Measurements from ENCODE around the gene GDF10.

Gene GDF10

DNA sequence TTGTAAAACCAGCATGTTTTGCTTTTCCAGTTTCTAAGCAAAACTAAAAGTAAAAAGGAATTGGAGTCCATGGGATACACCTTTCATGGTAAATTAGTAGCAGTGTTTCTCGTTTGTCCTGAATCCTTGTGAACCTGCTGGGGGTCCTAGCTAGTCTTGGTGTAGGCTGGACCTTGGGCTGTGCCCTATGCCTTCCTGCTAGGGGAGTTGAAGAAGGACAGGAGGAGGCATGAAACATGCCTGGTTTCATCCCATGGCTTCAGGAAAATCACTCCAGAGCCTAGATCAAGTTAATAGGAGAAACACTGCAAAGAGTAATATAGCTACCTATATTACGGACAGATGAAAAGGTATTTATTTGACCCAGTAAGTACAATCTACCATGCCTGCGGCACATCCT lies 41.1 kb upstream of the GDF10 start:
- Histone ChIP-seq H3K9me2 (replicated peaks; ENCODE audit: insufficient read depth, low read length) (no peaks in the 10 kb centered on the region), H3K9me3 (replicated peaks; ENCODE audit: insufficient read depth, low read length) (no peaks in the 10 kb centered on the region), H3K27me3 (replicated peaks; ENCODE audit: insufficient read depth, low read length) (no peaks in the 10 kb centered on the region), H3K4me3 (ENCODE audit: low read length) (no peak overlapping the region), H3K4me1 (ENCODE audit: low read length) (peaks cover 18% of the 10 kb centered on the region), H3K9ac (ENCODE audit: low read length) (no peak overlapping the region), H4K20me1 (ENCODE audit: insufficient read depth, low read length) (no peaks in the 10 kb centered on the region), H3K36me3 (replicated peaks; ENCODE audit: insufficient read depth, low read length) (no peaks in the 10 kb centered on the region), H3F3A (ENCODE audit: insufficient read depth, low read length) (no peaks in the 10 kb centered on the region; the same call in 1 of the 2 replicates), H3K27ac (ENCODE audit: low read length) (no peak overlapping the region), H2AFZ (ENCODE audit: low read length) (no peak overlapping the region), H3K4me2 (ENCODE audit: low read depth, low read length) (no peak overlapping the region), H3K79me2 (ENCODE audit: low read length) (no peaks in the 10 kb centered on the region)
- no peak for TF ChIP-seq EZH2 (optimal IDR thresholded peaks at IDR 0.05; ENCODE audit: low read depth, low read length)
- TF ChIP-seq EZH2phosphoT487 (IDR thresholded peaks at IDR 0.05; ENCODE audit: low read length) = no peak
- TF ChIP-seq, protein P1, sequence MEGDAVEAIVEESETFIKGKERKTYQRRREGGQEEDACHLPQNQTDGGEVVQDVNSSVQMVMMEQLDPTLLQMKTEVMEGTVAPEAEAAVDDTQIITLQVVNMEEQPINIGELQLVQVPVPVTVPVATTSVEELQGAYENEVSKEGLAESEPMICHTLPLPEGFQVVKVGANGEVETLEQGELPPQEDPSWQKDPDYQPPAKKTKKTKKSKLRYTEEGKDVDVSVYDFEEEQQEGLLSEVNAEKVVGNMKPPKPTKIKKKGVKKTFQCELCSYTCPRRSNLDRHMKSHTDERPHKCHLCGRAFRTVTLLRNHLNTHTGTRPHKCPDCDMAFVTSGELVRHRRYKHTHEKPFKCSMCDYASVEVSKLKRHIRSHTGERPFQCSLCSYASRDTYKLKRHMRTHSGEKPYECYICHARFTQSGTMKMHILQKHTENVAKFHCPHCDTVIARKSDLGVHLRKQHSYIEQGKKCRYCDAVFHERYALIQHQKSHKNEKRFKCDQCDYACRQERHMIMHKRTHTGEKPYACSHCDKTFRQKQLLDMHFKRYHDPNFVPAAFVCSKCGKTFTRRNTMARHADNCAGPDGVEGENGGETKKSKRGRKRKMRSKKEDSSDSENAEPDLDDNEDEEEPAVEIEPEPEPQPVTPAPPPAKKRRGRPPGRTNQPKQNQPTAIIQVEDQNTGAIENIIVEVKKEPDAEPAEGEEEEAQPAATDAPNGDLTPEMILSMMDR (IDR thresholded peaks at IDR 0.05; ENCODE audit: low read length) = no peak
- DNase-seq = no peak

DNA sequence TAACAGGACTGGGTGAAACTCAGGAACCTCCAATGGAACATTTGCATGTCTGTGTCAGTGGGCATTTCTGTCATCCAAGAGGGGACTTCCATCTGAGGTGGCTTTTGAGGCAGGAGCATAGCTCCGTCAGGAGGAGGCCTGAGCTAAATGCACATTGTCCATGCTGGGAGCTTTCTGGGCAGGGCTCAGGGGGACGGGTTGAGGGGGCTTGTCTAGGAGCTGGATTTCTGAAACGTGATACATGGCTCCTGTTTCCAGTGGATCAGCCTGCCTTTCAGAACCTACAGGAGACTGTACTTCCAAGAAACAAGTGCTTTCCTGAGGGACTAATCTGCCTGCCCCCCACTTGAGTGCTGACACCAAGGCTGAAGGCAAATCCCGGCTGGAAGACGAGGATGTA lies 40.5 kb upstream of the GDF10 start:
- Histone ChIP-seq H3K4me1 (ENCODE audit: low read length) (peaks cover 18% of the 10 kb centered on the region), H3K9me2 (replicated peaks; ENCODE audit: insufficient read depth, low read length) (no peaks in the 10 kb centered on the region), H3K9ac (ENCODE audit: low read length) (no peak overlapping the region), H3K79me2 (ENCODE audit: low read length) (no peaks in the 10 kb centered on the region), H4K20me1 (ENCODE audit: insufficient read depth, low read length) (no peaks in the 10 kb centered on the region), H3K9me3 (replicated peaks; ENCODE audit: insufficient read depth, low read length) (no peaks in the 10 kb centered on the region), H3K4me3 (ENCODE audit: low read length) (no peak overlapping the region), H3K4me2 (ENCODE audit: low read depth, low read length) (no peak overlapping the region), H3F3A (ENCODE audit: insufficient read depth, low read length) (no peaks in the 10 kb centered on the region; the same call in 1 of the 2 replicates), H3K36me3 (replicated peaks; ENCODE audit: insufficient read depth, low read length) (no peaks in the 10 kb centered on the region), H3K27me3 (replicated peaks; ENCODE audit: insufficient read depth, low read length) (no peaks in the 10 kb centered on the region), H3K27ac (ENCODE audit: low read length) (no peak overlapping the region), H2AFZ (ENCODE audit: low read length) (no peak overlapping the region)
- TF ChIP-seq, protein P1 (IDR thresholded peaks at IDR 0.05; ENCODE audit: low read length) = no peak
- TF ChIP-seq EZH2phosphoT487 (IDR thresholded peaks at IDR 0.05; ENCODE audit: low read length) = no peak
- TF ChIP-seq EZH2 (optimal IDR thresholded peaks at IDR 0.05; ENCODE audit: low read depth, low read length) = no peak
- no peak for DNase-seq

DNA sequence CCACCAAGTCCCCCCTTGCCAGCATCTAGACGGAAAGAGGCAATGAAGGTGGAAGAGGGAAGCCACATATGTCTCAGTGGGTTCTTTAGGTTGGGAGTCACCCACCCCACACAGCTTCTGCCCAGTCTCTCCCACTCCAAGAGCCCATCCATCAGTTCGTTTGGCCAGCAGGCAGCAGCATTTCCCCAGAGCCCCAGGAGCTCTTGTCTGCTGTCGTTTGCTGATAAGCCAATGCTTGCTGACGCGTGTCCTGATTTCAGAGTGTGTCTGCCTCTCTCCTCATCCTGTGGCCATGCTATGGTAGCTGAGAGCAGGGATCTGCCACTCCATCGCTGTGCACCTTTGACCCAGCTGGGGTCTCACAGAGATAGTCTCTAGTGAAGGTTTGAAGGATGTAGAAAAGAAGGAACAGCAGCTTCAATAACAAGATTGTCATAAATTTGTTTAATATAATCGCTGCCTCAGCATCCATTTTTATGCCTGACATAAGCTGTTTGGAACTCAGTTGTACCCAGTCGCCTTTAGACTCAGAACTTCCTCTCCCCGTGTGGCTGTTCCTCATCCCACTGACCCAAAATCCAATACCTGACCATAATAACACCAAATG lies 39.4 kb upstream of the GDF10 start:
- Histone ChIP-seq H3K36me3 (replicated peaks; ENCODE audit: insufficient read depth, low read length) (no peaks in the 10 kb centered on the region), H3K4me3 (ENCODE audit: low read length) (no peak overlapping the region), H3K4me2 (ENCODE audit: low read depth, low read length) (peak overlapping the region; percentile 22; the same call in 1 of the 2 replicates), H3K9me2 (replicated peaks; ENCODE audit: insufficient read depth, low read length) (no peaks in the 10 kb centered on the region), H3K27me3 (replicated peaks; ENCODE audit: insufficient read depth, low read length) (no peaks in the 10 kb centered on the region), H3F3A (ENCODE audit: insufficient read depth, low read length) (no peaks in the 10 kb centered on the region; the same call in 1 of the 2 replicates), H3K9me3 (replicated peaks; ENCODE audit: insufficient read depth, low read length) (no peaks in the 10 kb centered on the region), H3K4me1 (ENCODE audit: low read length) (peaks cover 18% of the 10 kb centered on the region), H4K20me1 (ENCODE audit: insufficient read depth, low read length) (no peaks in the 10 kb centered on the region), H2AFZ (ENCODE audit: low read length) (no peak overlapping the region), H3K79me2 (ENCODE audit: low read length) (no peaks in the 10 kb centered on the region), H3K9ac (ENCODE audit: low read length) (no peak overlapping the region), H3K27ac (ENCODE audit: low read length) (no peak overlapping the region; the same call in 1 of the 2 replicates)
- TF ChIP-seq EZH2 (optimal IDR thresholded peaks at IDR 0.05; ENCODE audit: low read depth, low read length) (no peak), EZH2phosphoT487 (IDR thresholded peaks at IDR 0.05; ENCODE audit: low read length) (no peak)
- TF ChIP-seq, protein P1 (IDR thresholded peaks at IDR 0.05; ENCODE audit: low read length) = no peak
- DNase-seq = no peak
